ENCODE results near the gene PRR9.

PRR9 gene

GRCh38 chr1:153242160-153242559 is 24.8 kb downstream of the PRR9 start:
- no peak for TF ChIP-seq CTCF (conservative IDR thresholded peaks at IDR 0.05; ENCODE audit: low read length)
- DNase-seq (ENCODE audit: low read depth) = no peak
- no peak overlapping the region for H3K4me3 ChIP-seq (ENCODE audit: low read length)

GRCh38 chr1:153245466-153245865 is 28.1 kb downstream of the PRR9 start:
- no peak for TF ChIP-seq CTCF (conservative IDR thresholded peaks at IDR 0.05; ENCODE audit: low read length)
- H3K4me3 ChIP-seq (ENCODE audit: low read length) = no peak overlapping the region
- DNase-seq (ENCODE audit: low read depth) = no peak

GRCh38 chr1:153246018-153246417 is 28.6 kb downstream of the PRR9 start:
- DNase-seq (ENCODE audit: low read depth) = no peak
- H3K4me3 ChIP-seq (ENCODE audit: low read length) = no peak overlapping the region
- TF ChIP-seq CTCF (conservative IDR thresholded peaks at IDR 0.05; ENCODE audit: low read length) = no peak

- no peak for DNase-seq (ENCODE audit: low read depth)
- TF ChIP-seq CTCF (conservative IDR thresholded peaks at IDR 0.05; ENCODE audit: low read length) = no peak
- no peak overlapping the region for H3K4me3 ChIP-seq (ENCODE audit: low read length)
These were observed 29.4 kb downstream of the PRR9 start for GRCh38 chr1:153246825-153247224.

GRCh38 chr1:153248176-153248879 is 30.9 kb downstream of the PRR9 start:
- TF ChIP-seq CTCF (conservative IDR thresholded peaks at IDR 0.05; ENCODE audit: low read length) = no peak
- DNase-seq (ENCODE audit: low read depth) = no peak
- no peak overlapping the region for H3K4me3 ChIP-seq (ENCODE audit: low read length)

- TF ChIP-seq CTCF (conservative IDR thresholded peaks at IDR 0.05; ENCODE audit: low read length) = no peak
- H3K4me3 ChIP-seq (ENCODE audit: low read length) = no peak overlapping the region
- DNase-seq (ENCODE audit: low read depth) = no peak
These were observed 32.8 kb downstream of the PRR9 start for GRCh38 chr1:153250166-153250565.

- DNase-seq (ENCODE audit: low read depth) = no peak
- no peak overlapping the region for H3K4me3 ChIP-seq (ENCODE audit: low read length)
- no peak for TF ChIP-seq CTCF (conservative IDR thresholded peaks at IDR 0.05; ENCODE audit: low read length)
These were observed 33.7 kb downstream of the PRR9 start for GRCh38 chr1:153251087-153251486.

All from AG10803 (cell line).